Caco-2 (cell line): ENCODE measurements around the gene DESI2. TPM values are rescaled to one million over a fixed set of nuclear protein-coding genes. Genes with fewer than 3 reads are reported as not detected.

Experiments used
- BruUV-seq: library from RNA; stranded (reverse); fragments of 400-500 nt; replicated peaks from 2 replicates; lab custom pipeline; 2021; lab: Mats Ljungman, UMichigan
- CTCF ChIA-PET: fragments of 300-600 bp; sonication (Branson Sonifier 250); formaldehyde crosslinking; loops from one replicate; lab custom pipeline; 2022; ENCODE audit warnings: antibody characterized with exemption; lab: Charles Lee
- POLR2A ChIA-PET: fragments of 300-600 bp; sonication (Branson Sonifier 250); formaldehyde crosslinking; loops from one replicate; lab custom pipeline; 2022; ENCODE audit warnings: antibody characterized with exemption; lab: Charles Lee
- DNase-seq, 2 experiments: peaks; one replicate each; pipeline versions ENCODE4 v3.0.0 to v3.0.0-alpha.2; 2020 to 2022
- H3K27me3 ChIP-seq: replicated peaks from 2 replicates; pipeline ENCODE4 v1.6.0; 2011; ENCODE audit warnings: low read length; ENCODE audit not compliant: control insufficient read depth, insufficient read depth
- H3K36me3 ChIP-seq: 2 replicates; pipeline ENCODE4 v1.5.1; 2011; ENCODE audit warnings: low read length; ENCODE audit not compliant: control insufficient read depth, insufficient read depth
- H3K4me1 ChIP-seq: fragments of 250-450 bp; sonication (Bioruptor Pico); 2 replicates; pipeline ENCODE4 v1.5.1; 2020; ENCODE audit warnings: mild to moderate bottlenecking
- H3K4me3 ChIP-seq: 2 replicates; pipeline ENCODE4 v1.5.1; 2011; ENCODE audit warnings: low read depth, mild to moderate bottlenecking, control low read depth, low read length
- H3K9me3 ChIP-seq: fragments of 250-450 bp; sonication (Bioruptor Pico); 2 replicates; pipeline ENCODE4 v1.5.1; 2020; ENCODE audit warnings: mild to moderate bottlenecking, moderate library complexity
- H3K27ac Mint-ChIP-seq: one replicate; pipeline ENCODE4 v1.8.0; 2022; ENCODE audit warnings: mixed read lengths; ENCODE audit not compliant: unreplicated experiment
- H3K27me3 Mint-ChIP-seq: one replicate; pipeline ENCODE4 v1.8.0; 2022; ENCODE audit warnings: mixed read lengths; ENCODE audit not compliant: insufficient read depth, unreplicated experiment
- H3K36me3 Mint-ChIP-seq: one replicate; pipeline ENCODE4 v1.8.0; 2022; ENCODE audit warnings: mild to moderate bottlenecking, mixed read lengths; ENCODE audit not compliant: insufficient read depth, unreplicated experiment
- H3K4me1 Mint-ChIP-seq: one replicate; pipeline ENCODE4 v1.8.0; 2022; ENCODE audit warnings: low read depth, mixed read lengths; ENCODE audit not compliant: unreplicated experiment
- H3K4me3 Mint-ChIP-seq: one replicate; pipeline ENCODE4 v1.8.0; 2022; ENCODE audit warnings: mild to moderate bottlenecking, moderate library complexity, mixed read lengths; ENCODE audit not compliant: unreplicated experiment
- H3K9me3 Mint-ChIP-seq: one replicate; pipeline ENCODE4 v1.8.0; 2022; ENCODE audit warnings: mixed read lengths; ENCODE audit not compliant: unreplicated experiment
- CTCF ChIP-seq, 2 experiments: fragments of 200-600 bp in 1 of 2; IDR thresholded peaks; 1 replicate in 1 of 2; 2 replicates in 1 of 2; pipeline versions ENCODE4 v1.5.1 to v1.8.0; 2011 to 2022; ENCODE audit warnings: antibody characterized with exemption in 1 of 2, control low read depth in 1 of 2, inconsistent platforms in 1 of 2, low read depth in 1 of 2, low read length in 1 of 2, mild to moderate bottlenecking in 1 of 2, moderate library complexity in 1 of 2; ENCODE audit not compliant: insufficient read depth in 1 of 2, severe bottlenecking in 1 of 2, unreplicated experiment in 1 of 2
- intact Hi-C: fragments of 100-400 bp; cut with micrococcal nuclease; formaldehyde crosslinking; loops from one replicate; pipeline ENCODE4 v1.10.0; 2022; ENCODE audit not compliant: unreplicated experiment
- total RNA-seq: library from RNA; stranded (reverse); gene quantifications from 2 replicates; pipeline ENCODE4 v1.2.3, GENCODE V29; 2022

DESI2 gene
- total RNA-seq, 1 experiment from 2014 or later = 47.7 TPM

GRCh38 chr1:244730153-244730933 lies 77.4 kb downstream of the DESI2 start:
- H3K4me3 ChIP-seq = peak overlapping the region; percentile 63

GRCh38 chr1:244730934-244731434 lies 78.1 kb downstream of the DESI2 start:
- no peaks in the 10 kb centered on the region for H3K27me3 Mint-ChIP-seq
- H3K4me3 Mint-ChIP-seq = peak overlapping the region; percentile 83
- peaks cover 17% of the 10 kb centered on the region for H3K36me3 Mint-ChIP-seq
- ChIA-PET POLR2A (no interaction called here), CTCF (no interaction called here)
- intact Hi-C loops = loop anchor here (2.0 to 10.0 kb wide), 3 partner anchors 104 to 314 kb away; partner anchors contain the start of gene COX20
- no peaks in the 10 kb centered on the region for H3K9me3 Mint-ChIP-seq
- no peaks in the 10 kb centered on the region for H3K27me3 ChIP-seq
- peak overlapping the region; percentile 63 for H3K4me3 ChIP-seq
- peaks cover 13% of the 10 kb centered on the region for H3K4me1 ChIP-seq
- no peak for TF ChIP-seq CTCF (IDR thresholded peaks at IDR 0.05; ENCODE audit: insufficient read depth in 1 of 2, low read depth in 1 of 2, low read length in 1 of 2, severe bottlenecking in 1 of 2, unreplicated experiment in 1 of 2)
- peaks cover 7% of the 10 kb centered on the region for H3K4me1 Mint-ChIP-seq
- no peaks in the 10 kb centered on the region for H3K36me3 ChIP-seq
- H3K27ac Mint-ChIP-seq = peak overlapping the region; percentile 86
- H3K9me3 ChIP-seq = peaks cover 8% of the 10 kb centered on the region; the same call in 1 of the 2 replicates
- DNase-seq = peak in 1 of 2 experiments; percentile 45
- BruUV-seq = TSS peak; percentile 73

More at GRCh38 chr1:244730153-244730933, 77.4 kb downstream of the DESI2 start:
- CTCF ChIA-PET = no interaction called here
- H3K27me3 ChIP-seq = no peaks in the 10 kb centered on the region
- peaks cover 6% of the 10 kb centered on the region; the same call in 1 of the 2 replicates for H3K9me3 ChIP-seq
- peak; percentile 67 to 78 for DNase-seq
- H3K36me3 Mint-ChIP-seq = peaks cover 15% of the 10 kb centered on the region
- intact Hi-C loops = loop anchor here (2.0 to 10.0 kb wide), 3 partner anchors 104 to 314 kb away; partner anchors contain the start of gene COX20
- no peaks in the 10 kb centered on the region for H3K9me3 Mint-ChIP-seq
- no peak for TF ChIP-seq CTCF (IDR thresholded peaks at IDR 0.05; ENCODE audit: insufficient read depth in 1 of 2, low read depth in 1 of 2, low read length in 1 of 2, severe bottlenecking in 1 of 2, unreplicated experiment in 1 of 2)
- POLR2A ChIA-PET = interaction anchor here (0.6 to 2.3 kb wide), 2 partner anchors 26 to 104 kb away, joined by 4 to 6 read pairs; no protein-coding TSS in a partner anchor
- peaks cover 7% of the 10 kb centered on the region for H3K4me1 Mint-ChIP-seq
- peaks cover 13% of the 10 kb centered on the region for H3K4me1 ChIP-seq
- H3K27ac Mint-ChIP-seq = peak overlapping the region; percentile 86
- H3K4me3 Mint-ChIP-seq = peak overlapping the region; percentile 83
- BruUV-seq = no TSS peak
- no peaks in the 10 kb centered on the region for H3K27me3 Mint-ChIP-seq
- H3K36me3 ChIP-seq = no peaks in the 10 kb centered on the region

GRCh38 chr1:244731651-244732050 lies 78.7 kb downstream of the DESI2 start:
- intact Hi-C loops = loop anchor here (2.0 to 10.0 kb wide), 3 partner anchors 103 to 313 kb away; partner anchors contain the start of gene COX20
- Mint-ChIP-seq H3K36me3 (peaks cover 17% of the 10 kb centered on the region), H3K4me1 (peaks cover 7% of the 10 kb centered on the region), H3K27me3 (no peaks in the 10 kb centered on the region), H3K4me3 (peak overlapping the region; percentile 83), H3K27ac (no peak overlapping the region), H3K9me3 (no peaks in the 10 kb centered on the region)
- ChIA-PET POLR2A (no interaction called here), CTCF (no interaction called here)
- peaks cover 8% of the 10 kb centered on the region; the same call in 1 of the 2 replicates for H3K9me3 ChIP-seq
- DNase-seq = no peak
- no peak overlapping the region for H3K4me3 ChIP-seq
- TF ChIP-seq CTCF (IDR thresholded peaks at IDR 0.05; ENCODE audit: insufficient read depth in 1 of 2, low read depth in 1 of 2, low read length in 1 of 2, severe bottlenecking in 1 of 2, unreplicated experiment in 1 of 2) = no peak
- H3K4me1 ChIP-seq = peaks cover 13% of the 10 kb centered on the region
- BruUV-seq = no TSS peak
- H3K36me3 ChIP-seq = no peaks in the 10 kb centered on the region
- no peaks in the 10 kb centered on the region for H3K27me3 ChIP-seq
